CD4-positive, alpha-beta T cell treated with Interleukin-15 for 4 hours (primary cell): ENCODE measurements around the gene FOCAD.

Source experiments
- DNase-seq: peaks from one replicate; pipeline ENCODE4 v3.0.0-alpha.2; 2020; ENCODE audit warnings: low spot score

Gene FOCAD, protein sequence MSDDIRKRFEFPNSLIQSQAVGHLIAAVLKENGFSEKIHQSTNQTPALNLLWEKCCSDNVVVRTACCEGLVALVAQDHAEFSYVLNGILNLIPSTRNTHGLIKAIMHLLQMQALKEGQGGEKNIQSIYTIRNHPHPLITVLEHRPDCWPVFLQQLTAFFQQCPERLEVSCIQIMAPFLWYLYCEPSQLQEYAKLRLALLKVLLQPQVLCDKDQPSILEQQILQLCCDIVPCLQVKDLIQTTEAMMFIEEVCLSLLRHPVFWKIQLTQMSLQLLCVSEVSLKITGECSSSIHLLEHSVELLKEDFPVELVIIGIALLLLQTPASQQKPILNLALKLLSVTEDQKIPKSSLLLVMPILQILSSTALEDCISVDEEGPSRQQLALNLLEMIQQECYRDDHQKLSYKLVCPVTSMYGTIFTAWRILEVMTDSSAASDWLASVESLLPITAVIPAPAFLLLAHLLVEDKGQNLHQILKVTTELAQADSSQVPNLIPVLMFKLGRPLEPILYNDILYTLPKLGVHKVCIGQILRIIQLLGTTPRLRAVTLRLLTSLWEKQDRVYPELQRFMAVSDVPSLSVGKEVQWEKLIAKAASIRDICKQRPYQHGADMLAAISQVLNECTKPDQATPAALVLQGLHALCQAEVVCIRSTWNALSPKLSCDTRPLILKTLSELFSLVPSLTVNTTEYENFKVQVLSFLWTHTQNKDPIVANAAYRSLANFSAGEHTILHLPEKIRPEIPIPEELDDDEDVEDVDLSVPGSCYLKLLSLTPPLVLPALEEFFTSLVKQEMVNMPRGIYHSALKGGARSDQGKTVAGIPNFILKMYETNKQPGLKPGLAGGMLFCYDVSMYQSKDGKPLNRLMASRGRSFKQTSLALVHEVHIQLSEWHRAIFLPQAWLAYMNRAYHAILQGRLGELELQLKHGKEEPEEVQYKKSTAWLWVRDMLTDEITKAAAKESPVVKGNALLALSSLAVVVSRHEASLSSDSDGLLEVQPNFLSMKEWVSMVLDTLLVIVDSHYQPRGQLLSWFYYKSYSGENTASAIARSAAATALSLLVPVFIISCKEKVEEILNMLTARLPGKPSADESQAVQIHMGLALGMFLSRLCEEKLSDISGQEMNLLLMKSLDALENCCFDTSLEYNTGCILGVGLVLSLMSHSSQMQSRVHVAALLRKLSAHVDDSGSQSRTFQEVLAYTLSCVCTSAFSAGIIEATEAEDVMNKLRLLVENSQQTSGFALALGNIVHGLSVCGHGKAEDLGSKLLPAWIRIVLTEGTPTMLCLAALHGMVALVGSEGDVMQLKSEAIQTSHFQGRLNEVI (N-terminal part only)

DNA sequence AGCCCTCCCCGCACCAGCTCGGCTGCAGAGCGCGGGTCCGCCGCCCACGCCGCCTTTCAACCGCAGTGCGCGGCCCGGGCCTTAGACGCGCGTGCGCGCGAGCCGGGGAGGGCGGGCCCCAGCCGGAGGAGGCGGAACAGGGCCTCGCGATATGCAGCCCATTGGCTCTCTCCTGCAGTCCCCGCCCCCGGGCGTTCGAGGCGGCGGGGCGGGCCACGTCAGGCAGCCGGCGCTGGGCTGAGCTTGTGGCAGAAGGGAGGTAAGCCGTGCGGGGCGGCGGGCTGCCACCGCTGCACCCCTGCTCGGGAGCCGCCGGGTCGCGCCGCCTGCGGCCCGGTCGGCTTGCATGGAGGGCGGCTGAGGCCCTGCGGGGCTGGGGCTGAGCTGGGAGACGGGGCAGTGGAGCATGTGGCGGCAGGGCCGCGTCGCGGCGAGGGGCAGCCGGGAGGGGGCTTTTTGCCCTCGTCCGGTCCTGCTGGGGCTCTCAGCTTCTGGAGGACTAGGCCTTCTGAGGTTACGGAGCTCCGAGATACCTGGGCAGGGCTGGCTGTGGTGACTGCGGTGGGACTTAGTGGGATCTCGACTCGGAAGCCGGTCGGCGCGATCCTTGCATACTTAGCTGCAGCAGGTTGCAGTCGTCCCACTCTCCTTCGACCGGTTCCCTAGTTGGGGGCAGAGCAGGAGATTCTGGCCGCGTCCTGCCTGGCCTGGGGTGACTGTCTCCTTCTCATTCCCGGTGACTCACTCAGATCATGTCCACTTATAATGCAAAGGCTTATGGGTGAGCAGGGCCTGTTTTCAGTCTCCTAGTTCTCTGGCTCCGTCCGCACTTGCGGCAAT is at the start of gene FOCAD:
Gene FOCAD (plus strand): TSS at position 225 of the 840 bp plus-strand sequence. CDS start 31,095 bp downstream, outside the sequence.
- DNase-seq = peak; percentile 94

DNA sequence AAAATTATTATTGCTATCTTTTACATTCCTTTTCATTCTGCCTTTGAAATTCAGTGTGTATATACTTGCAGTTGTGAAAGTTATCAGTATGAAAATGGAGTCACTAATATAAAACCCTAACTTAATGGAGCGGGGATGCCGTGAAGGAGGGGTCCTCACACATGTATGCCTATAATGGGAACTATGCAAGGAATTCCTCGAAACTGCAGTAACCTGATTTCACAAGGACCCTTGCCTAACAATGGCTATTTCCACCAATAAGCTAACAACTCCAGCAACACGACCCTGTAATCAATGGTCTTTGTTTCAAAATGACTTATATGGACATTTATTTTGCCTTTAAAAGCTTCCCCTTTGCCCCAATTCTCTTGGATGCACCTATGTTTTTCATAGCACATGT is 49.2 kb upstream of the FOCAD start:
- no peak for DNase-seq

DNA sequence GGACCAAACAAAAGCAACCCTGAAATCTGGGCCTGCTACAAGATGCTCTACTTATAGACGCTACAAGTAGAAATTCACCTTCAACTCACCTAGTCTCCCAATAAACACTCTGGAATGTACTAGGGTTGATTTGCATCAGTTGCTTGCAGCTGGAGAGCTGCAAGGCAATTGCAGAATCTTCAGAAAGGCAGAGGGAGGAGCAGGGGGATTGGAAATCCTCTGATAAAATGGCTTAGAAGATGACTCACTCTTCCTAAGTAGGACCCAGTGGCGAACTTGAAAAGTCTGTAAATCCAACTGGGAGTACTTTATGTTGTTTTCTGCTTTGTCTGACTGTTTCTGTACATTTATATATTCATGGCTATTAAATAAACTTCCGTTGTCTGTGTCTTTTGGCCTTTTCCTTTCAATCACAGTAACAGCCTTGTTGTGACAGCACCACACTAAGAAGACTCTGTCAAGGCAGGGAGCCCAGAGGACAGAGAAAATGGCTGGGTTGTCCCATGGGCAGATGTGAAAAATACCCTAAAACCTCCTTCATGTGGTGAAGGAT is 47.1 kb upstream of the FOCAD start:
- DNase-seq = no peak

DNA sequence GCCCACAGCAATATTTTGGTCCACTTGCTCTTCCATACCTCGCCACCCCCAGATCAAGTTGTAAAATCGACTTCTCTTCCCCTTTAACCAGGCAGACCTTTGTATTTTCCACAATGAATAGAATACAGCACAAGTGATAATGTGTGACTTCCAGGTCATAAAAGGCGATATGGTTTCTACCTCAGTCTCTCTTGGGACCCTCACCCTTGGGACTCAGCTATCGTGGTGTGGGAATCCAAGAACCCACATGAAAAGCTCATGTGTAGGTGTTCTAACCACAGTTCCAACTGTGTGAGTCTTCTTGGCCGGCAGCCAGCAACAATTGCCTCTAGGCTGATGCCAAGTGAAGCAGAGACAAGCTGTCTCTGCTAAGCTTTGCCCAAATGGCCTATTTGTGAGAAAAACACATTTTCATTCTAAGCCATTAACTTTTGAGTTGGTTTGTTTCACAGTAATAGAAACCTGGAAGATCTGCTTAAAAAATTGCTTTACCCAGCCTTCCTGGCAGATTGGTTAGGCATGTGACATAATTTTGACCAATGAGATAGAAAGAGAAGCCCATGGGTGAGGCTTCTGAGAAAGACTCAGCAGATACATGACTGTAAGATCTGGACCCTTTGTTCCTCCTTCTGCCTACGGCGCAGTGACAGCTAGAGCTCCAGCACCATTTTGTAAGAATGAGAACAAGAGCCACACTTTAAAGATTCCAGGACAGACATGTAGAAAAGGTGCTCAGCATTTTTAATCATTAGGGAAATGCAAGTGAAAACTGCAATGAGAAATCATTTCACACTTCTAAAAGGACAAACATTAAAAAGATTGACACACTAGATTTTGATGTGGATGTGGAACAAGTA is 43.5 kb upstream of the FOCAD start:
- peak; percentile 71 for DNase-seq

DNA sequence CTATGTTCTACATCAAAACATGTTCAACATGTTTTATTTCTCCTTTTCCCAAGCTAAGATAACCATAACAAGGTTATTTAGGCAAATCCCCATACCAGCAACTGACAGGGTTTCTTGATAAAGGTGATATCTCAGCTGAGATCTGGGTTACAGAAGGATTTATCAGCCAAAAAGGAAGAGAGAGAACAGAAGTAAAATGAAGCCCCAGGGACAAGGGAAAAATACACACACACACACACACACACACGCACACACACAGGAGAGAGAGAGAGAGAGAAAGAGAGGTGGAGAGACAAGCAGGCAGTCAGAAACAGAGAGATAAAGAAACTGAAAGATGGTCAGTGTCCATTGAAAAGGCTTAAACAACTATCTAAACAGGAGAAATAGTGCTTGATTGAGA is 42.0 kb upstream of the FOCAD start:
- no peak for DNase-seq

DNA sequence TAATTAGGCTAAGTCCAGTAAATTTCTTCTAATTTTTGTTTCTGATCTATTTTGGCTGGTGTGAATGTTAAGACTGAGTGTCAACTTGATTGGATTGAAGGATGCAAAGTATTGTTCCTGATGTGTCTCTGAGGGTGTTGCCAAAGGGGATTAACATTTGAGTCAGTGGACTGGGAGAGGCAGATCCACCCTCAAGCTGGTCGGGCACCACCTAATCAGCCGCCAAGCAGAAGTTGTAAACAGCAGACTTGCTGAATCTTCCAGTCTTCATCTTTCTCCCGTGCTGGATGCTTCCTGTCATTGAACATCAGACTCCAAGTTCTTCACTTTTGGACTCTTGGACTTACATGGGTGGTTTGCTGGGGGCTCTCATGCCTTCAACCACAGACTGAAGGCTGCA is 40.4 kb upstream of the FOCAD start:
- DNase-seq = no peak

DNA sequence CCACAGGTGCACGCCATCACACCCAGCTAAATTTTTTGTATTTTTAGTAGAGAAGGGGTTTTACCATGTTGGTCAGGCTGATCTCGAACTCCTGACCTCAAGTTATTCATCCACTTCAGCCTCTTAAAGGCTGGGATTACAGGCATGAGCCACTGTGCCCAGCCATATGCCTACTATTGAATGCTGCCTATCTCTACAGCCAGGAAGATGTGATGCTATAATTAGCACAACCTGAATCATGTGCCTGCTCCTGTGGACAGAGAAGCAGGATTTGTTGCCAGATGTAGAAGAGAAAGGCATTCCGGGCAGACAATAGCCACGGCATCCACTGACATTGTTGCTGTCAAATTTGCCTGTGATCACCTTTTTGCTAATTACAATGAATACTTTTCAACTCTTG is 37.4 kb upstream of the FOCAD start:
- no peak for DNase-seq

DNA sequence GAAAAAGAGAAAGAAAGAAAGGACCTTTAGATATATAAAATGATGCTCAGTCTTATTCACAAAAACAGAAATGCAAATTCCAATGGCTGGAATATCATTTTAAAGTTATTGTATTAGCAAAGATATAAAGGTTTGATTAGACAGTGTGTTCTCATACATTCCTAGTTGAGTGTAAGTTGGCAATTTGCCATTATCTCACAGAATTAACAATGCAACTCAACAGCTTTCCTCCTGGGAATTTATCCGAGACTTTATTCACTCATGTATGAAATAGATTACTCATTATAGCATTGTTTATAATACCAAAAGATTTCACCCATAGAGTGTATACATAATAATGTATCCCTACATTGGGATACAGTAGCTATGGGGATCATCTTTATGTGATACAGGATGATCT is 34.7 kb upstream of the FOCAD start:
- DNase-seq = no peak

DNA sequence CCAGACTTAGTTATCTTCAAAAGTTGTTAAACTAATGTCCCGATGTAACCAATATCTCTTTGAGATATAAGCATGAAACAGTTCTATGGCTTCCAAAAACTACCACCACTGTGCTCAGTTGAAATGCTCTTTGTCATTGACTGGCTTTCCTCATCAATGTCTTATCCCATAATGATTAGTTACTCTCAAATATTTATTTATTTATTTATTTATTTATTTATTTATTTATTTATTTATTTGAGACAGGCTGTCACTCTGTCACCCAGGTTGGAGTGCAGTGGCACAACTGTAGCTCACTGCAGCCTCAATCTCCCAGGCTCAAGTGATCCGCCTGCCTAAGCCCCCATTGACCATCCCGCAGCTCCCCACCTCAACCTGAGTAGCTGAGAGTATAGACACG is 33.7 kb upstream of the FOCAD start:
- no peak for DNase-seq

DNA sequence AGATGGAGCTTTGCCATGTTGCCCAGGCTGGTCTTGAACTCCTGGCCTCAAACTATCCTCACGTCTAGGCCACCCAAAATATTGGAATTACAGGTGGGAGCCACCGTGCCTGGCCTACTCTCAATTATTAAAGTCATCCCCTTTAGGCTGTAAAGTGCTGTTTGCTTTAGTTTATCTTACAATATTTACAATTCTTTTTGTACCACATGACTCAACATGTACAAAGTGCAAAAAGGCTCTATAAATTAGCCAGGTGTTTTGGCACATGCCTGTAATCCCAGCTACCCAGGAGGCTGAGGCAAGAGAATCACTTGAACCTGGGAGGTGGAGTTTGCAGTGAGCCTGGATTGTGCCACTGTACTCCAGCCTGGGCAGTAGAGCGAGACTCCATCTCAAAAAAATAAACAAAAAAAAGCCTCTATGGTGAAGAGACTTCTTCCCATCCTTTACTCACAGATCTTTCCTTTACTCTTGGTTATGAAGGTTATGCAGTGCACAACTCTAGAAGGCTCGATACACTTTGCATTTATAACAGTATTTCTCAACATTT is 33.2 kb upstream of the FOCAD start:
- DNase-seq = no peak

DNA sequence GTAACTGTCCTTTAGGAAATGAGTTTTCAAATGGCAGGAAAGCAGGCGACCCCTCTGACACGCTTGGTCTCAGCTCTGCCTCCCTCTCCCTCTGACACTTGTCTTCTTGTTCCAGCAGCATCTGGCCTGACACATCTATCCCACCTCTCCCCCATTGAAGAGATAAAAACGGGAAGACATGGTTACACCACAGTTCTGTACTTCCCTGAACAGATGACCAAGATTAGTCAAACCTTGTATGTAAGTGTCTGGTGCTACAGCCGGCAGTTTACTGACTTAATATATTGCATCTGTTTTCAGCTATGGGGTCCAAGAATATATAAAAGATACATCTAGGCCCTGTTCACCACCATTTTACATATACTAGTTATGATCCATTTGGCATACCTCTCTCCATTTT is 32.1 kb upstream of the FOCAD start:
- DNase-seq = no peak

DNA sequence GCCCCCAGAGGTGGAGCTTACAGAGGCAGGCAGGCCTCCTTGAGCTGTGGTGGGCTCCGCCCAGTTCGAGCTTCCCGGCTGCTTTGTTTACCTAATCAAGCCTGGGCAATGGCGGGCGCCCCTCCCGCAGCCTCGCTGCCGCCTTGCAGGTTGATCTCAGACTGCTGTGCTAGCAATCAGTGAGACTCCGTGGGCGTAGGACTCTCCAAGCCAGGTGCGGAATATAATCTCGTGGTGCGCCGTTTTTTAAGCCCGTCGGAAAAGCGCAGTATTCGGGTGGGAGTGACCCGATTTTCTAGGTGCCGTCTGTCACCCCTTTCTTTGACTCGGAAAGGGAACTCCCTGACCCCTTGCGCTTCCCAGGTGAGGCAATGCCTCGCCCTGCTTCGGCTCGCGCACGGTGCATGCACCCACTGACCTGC is 25.8 kb upstream of the FOCAD start:
- DNase-seq = peak; percentile 16

DNA sequence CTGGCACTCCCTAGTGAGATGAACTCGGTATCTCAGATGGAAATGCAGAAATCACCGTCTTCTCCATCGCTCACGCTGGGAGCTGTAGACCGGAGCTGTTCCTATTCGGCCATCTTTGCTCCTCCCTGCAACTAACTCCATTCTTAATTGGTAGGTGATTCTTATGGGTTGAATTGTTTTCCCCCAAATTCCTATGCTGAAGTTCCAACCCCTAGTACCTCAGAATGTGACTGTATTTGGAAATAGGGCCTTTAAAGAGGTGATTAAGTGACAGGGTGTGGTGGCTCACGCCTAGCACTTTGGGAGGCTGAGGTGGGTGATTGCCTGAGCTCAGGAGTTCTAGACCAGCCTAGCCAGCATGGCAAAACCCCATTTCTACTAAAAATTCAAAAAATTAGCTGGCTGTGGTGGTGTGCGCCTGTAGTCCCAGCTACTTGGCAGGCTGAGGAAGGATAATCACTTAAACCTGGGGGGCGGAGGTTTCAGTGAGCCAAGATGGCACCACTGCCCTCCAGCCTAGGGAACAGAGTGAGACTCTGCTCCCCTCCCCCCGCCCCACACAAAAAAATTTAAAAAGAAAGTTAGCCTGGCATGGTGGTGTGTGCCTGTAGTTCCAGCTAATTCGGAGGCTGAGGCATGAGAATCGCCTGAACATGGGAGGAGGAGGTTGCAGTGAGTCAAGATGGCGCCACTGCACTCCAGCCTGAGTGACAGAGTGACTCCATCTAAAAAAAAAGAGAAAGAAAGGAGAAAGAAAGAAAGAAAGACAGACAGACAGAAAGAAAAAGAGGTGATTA is 25.2 kb upstream of the FOCAD start:
- DNase-seq = no peak

DNA sequence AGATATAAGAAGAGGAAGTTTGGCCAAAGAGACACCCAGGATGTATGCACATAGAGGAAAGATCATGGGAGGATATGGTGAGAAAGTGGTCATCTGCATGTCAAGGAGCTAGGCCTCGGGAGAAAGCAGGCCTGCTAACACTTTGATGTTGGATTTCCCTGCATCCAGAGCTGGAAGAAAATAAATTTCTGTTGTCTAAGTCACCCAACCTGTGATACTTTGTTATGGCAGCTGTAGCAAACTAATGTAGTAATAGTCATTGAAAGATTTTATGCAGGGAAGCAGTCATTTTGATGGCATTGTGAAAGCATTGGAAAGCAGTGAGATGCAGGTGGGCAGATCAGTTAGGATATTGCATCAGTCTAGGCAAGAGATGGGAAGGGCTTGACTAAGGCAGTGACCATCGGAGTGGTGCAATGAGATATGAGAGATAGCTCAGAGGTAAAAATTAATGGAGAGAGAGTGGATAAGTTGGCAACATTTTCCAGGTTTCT is 24.5 kb upstream of the FOCAD start:
- no peak for DNase-seq

DNA sequence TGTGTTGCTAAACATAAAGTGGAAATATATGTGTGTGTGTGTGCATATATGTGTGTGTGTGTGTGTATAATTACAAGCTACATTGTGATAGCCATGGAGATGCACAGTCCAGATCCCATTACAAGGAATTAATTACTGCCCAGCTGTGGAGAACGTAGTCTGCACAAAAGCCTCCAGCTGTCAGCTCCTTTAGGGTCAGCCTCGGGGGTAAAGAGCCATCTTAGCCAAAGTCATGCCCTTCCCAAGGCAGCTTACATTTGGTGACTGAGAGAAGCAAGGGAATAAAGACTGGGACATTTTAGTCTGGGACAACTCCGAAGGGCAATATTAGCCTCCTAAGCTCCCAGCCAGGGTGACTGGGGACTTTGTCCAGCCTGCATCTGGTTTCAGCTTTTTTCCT is 21.9 kb upstream of the FOCAD start:
- no peak for DNase-seq

DNA sequence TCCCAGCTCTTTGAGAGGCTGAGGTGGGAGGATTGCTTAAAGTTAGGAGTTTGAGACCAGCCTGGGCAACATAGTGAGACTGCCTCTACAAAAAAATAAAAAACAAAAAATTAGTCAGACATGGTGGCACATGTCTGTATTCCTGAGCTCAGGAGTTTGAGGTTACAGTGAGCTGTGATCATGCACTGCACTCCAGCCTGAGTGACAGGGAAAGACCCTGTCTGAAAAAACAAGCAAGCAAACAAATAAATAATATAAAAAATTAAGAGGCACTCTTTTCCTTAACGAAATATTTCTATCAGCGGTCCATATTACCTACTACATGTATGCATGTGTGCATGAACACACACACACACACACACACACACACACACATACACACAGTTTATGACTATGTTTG is 20.9 kb upstream of the FOCAD start:
- DNase-seq = no peak

DNA sequence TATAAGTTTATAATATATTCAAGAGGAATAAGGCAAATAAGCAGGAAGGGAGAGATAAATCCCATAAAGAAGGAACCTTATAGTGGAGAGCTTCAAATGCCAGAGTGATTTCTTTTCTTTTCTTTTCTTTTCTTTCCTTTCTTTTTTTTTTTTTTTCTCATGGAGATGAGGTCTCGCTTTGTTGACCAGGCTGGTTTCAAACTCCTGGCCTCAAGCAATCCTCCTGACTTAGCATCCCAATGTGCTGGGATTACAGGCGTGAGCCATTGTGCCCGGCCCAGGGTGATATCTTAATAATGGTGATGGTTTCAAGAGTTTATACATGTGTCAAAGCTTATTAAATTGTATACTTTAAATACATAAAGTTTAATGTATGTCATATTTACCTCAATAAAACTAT is 19.6 kb upstream of the FOCAD start:
- no peak for DNase-seq

DNA sequence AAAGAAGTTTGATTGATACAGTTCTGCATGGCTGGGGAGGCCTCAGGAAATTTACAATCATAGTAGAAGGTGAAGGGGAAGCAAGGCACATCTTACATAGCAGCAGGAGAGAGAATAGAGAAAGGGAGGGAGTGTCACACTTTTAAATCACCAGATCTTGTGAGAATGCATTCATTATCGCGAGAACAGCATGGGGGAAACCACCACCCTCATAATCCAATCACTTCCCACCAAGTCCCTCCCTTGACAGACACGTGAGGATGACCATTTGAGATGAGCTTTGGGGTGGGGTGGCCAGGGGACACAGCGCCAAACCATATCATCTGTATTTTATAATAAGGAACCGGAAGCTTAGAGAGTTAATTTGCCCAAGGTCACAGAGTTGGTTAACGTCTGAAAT is 13.7 kb upstream of the FOCAD start:
- no peak for DNase-seq

DNA sequence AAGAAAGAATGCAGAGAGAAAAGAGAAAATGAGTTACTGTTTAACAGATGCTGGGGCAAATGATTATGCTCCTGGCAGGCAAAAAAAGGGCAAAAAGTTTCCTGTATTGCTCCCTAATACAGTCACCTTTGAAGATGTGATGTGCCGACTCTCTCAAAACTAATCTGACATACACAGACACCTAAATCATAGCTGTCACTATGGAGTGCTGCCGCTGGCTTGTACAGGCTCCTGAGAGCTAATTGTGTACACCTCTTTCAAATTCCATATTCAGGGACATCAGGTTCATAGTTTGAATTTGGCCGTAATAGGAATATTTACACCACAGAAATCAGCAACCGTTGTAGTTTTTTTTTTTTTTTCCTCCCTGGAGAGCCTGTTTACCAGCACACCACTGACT is 12.4 kb upstream of the FOCAD start:
- no peak for DNase-seq
